Measurements from ENCODE around the gene CASZ1. TPM values are rescaled to one million over a fixed set of nuclear protein-coding genes. Genes with fewer than 3 reads are reported as not detected.

The CASZ1 gene
- total RNA-seq, 4 donors from 2014 or later = 13.1 to 33.7 (median 20.9) TPM

- intact Hi-C loops (cut with DNase I) = no loop called here
- peaks cover 0 to 15% (median 0%) of the 10 kb centered on the region in 4 donors for H3K27me3 ChIP-seq
- H3K4me3 ChIP-seq = no peak overlapping the region
- H3K9me3 ChIP-seq = no peaks in the 10 kb centered on the region
- peaks cover 0 to 9% (median 0%) of the 10 kb centered on the region in 3 donors for H3K4me1 ChIP-seq
- no peak overlapping the region for H3K27ac ChIP-seq
- TF ChIP-seq POLR2A (IDR thresholded peaks at IDR 0.05) (no peak), CTCF (IDR thresholded peaks at IDR 0.05) (no peak)
- 88 to 89% methylated on average over 5 to 12 of the region's 16 CpGs for WGBS, 2 donors
- no peak for DNase-seq
- H3K36me3 ChIP-seq = peaks cover 0 to 29% (median 0%) of the 10 kb centered on the region in 3 donors
Observed at GRCh38 chr1:10706376-10706913, 90.0 kb downstream of the CASZ1 start.

GRCh38 chr1:10705953-10706352, 90.5 kb downstream of the CASZ1 start:
- intact Hi-C loops (cut with DNase I) = no loop called here
- H3K4me3 ChIP-seq = no peak overlapping the region
- 85 to 87% methylated on average over 4 to 13 of the region's 13 CpGs for WGBS, 2 donors
- H3K27me3 ChIP-seq = peaks cover 0 to 13% (median 0%) of the 10 kb centered on the region in 4 donors
- peaks cover 0 to 12% (median 0%) of the 10 kb centered on the region in 3 donors for H3K4me1 ChIP-seq
- DNase-seq = no peak
- TF ChIP-seq POLR2A (IDR thresholded peaks at IDR 0.05) (no peak), CTCF (IDR thresholded peaks at IDR 0.05) (no peak)
- no peaks in the 10 kb centered on the region for H3K9me3 ChIP-seq
- H3K27ac ChIP-seq = no peak overlapping the region
- H3K36me3 ChIP-seq = peaks cover 0 to 29% (median 0%) of the 10 kb centered on the region in 3 donors

- WGBS, 2 donors = 63 to 76% methylated on average over 3 to 26 of the region's 44 CpGs
- Histone ChIP-seq H3K27me3 (peaks cover 0 to 11% (median 0%) of the 10 kb centered on the region in 4 donors), H3K27ac (no peak overlapping the region), H3K4me3 (peak overlapping the region in 1 of 4 donors; percentile 28), H3K9me3 (no peaks in the 10 kb centered on the region), H3K36me3 (peaks cover 0 to 29% (median 0%) of the 10 kb centered on the region in 3 donors), H3K4me1 (peaks cover 8 to 24% (median 8%) of the 10 kb centered on the region in 3 donors)
- intact Hi-C loops (cut with DNase I) = no loop called here
- no peak for DNase-seq
- TF ChIP-seq CTCF (IDR thresholded peaks at IDR 0.05) (no peak), POLR2A (IDR thresholded peaks at IDR 0.05) (no peak)
Observed at GRCh38 chr1:10704368-10704882, 92.0 kb downstream of the CASZ1 start.

GRCh38 chr1:10703702-10704101, 92.7 kb downstream of the CASZ1 start:
- no peak for DNase-seq
- intact Hi-C loops (cut with DNase I) = no loop called here

More at GRCh38 chr1:10703702-10704101, 92.7 kb downstream of the CASZ1 start:
- WGBS, 2 donors = 84 to 89% methylated on average over 8 of the region's 8 CpGs
- TF ChIP-seq POLR2A (IDR thresholded peaks at IDR 0.05) (no peak), CTCF (IDR thresholded peaks at IDR 0.05) (no peak)
- Histone ChIP-seq H3K4me1 (peaks cover 15 to 32% (median 15%) of the 10 kb centered on the region in 3 donors), H3K4me3 (no peak overlapping the region), H3K27me3 (peaks cover 0 to 11% (median 0%) of the 10 kb centered on the region in 4 donors), H3K9me3 (no peaks in the 10 kb centered on the region), H3K36me3 (peaks cover 0 to 29% (median 0%) of the 10 kb centered on the region in 3 donors), H3K27ac (no peak overlapping the region)

Measured in esophagus squamous epithelium (tissue), 5 donors.